Measurements from ENCODE around the gene ABCA7.
A peak's percentile ranks its signal among the peaks of the same experiment; 100 is the strongest.

ABCA7 gene

DNA sequence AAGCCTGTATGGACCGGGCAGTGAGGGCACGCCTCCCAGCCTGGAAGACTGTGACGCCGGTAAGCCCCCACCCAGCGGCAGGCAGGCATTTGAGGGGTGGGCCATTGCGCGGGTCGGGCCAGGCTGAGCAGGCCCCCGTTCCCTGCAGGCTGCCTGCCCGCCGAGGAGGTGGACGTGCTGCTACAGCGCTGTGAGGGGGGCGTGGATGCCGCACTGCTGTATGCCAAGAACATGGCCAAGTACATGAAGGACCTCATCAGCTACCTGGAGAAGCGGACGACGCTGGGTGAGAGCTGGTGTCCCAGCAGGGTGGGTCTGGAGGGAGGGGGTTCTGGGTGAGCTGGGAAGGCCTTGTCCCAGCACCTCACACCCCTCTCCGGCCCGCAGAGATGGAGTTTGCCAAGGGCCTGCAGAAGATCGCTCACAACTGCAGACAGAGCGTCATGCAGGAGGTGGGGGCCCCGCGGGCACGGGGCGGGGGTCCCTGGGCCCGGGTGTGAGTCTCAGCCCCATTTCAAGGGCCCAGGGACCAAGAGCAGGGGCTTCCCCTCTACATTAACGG lies 34.1 kb downstream of the ABCA7 start:
- no peak for DNase-seq

GRCh38 chr19:1074544-1075283 lies 34.8 kb downstream of the ABCA7 start:
- DNase-seq, result peak; percentile 94

GRCh38 chr19:1076046-1076386 lies 36.1 kb downstream of the ABCA7 start:
- no peak for DNase-seq

DNA sequence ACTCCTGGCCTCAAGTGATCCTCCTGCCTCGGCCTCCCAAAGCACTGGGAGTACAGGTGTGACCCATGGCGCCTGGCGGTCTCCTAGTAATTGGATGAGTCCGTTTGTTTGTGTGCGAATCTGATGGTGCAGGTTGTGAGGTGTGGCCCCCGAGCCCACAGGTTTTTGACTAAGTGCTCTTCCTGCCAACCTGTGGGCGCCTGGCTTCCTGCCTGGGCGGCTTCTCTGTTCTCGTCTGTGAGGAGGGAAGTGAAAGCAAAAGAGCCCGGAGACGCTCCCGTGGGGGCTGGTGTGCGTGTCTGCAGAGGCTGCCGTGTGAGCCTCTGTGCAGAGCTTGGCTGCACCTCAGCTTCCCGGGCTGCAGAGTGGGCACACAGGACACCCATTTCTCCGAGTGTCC lies 37.0 kb downstream of the ABCA7 start:
- peak; percentile 95 for DNase-seq

DNA sequence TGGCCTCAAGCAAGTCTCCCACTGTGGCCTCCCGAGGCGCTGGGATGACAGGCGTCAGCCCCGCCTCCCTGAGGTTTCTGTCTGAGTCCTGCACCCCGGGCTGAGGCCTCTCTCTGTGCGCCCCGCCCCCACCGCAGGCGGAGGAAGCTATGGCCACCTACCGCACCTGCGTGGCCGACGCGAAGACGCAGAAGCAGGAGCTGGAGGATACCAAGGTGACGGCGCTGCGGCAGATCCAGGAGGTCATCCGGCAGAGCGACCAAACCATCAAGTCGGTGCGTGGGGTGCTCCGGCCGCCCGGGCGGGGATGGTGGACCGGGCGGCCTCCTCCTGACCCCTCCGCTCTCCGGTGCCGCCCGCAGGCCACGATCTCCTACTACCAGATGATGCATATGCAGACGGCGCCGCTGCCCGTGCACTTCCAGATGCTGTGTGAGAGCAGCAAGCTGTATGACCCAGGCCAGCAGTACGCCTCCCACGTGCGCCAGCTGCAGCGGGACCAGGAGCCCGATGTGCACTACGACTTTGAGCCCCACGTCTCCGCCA lies 39.7 kb downstream of the ABCA7 start:
- DNase-seq, result peak; percentile 71

GRCh38 chr19:1080360-1081161 lies 40.7 kb downstream of the ABCA7 start:
- DNase-seq, result no peak

- no peak for DNase-seq
These were observed 41.6 kb downstream of the ABCA7 start for GRCh38 chr19:1081301-1082164.

GRCh38 chr19:1082165-1082927 lies 42.4 kb downstream of the ABCA7 start:
- peak; percentile 90 for DNase-seq

DNA sequence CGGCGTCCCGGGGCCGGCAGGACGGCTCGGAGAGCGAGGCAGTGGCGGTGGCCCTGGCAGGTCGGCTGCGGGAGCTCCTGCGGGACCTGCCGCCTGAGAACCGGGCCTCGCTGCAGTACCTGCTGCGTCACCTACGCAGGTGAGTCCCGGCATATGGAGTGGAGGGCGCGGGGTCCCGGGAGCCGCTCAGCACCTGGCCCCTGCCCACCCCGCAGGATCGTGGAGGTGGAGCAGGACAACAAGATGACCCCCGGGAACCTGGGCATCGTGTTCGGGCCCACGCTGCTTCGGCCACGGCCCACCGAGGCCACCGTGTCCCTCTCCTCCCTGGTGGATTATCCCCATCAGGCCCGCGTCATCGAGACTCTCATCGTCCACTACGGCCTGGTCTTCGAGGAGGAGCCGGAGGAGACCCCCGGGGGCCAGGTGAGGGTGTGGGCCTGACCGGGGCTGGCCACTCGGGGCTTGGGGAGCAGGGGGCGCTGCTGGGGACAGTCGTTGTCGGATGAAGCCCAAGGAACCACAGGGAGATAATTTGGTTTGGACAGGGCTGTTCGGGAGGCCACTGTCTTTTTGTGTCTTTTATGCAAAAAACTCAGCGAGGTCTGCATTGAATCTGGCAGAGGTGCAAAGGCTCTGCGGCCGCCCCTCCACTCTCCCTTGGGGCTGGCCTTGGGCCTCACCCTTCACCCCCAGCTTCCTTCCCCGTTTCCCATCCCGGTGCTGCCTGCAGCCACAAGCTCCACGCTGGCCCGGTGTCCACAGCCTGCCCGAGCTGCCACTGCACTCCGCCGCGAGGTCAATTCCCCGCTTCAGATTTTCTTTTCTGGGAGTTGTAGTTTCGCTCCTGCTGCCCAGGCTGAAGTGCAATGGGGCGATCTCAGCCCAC lies 43.3 kb downstream of the ABCA7 start:
- DNase-seq, result no peak

DNA sequence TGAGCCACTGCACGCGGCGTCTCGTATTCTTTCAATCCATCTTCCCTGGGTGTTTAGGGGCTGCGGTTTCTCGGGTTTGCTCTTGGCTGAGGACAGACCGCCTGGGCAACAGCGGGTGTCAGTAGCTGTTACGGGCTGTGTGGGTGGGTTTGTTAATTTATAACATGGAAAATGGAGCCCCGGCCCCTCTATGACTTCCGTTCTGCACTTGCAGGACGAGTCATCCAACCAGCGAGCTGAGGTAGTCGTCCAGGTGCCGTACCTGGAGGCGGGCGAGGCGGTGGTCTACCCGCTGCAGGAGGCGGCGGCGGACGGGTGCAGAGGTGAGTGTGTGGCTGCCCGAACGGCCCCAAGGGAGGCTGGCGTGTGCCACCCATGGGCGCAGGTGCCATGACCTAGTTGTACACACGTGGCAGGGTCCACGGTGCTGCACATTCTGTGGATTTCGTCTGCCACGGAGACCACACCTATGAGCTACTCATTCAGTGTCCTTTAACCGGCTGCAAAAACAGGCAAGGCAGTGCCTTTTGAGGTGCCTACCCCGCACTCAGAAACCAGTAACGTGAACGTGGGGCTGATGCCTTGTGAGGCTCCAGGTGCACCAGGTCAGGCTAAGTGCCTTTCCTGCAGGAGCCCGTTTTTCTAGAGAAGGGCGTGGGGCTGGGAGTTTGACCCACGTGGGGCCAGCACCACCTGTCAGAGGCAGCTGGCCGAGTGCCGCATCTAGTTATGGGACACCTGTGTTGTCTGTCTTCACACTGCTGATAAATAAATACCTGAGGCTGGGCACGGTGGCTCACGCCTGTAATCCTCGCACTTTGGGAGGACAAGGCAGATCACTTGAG lies 44.3 kb downstream of the ABCA7 start:
- DNase-seq, result no peak

DNA sequence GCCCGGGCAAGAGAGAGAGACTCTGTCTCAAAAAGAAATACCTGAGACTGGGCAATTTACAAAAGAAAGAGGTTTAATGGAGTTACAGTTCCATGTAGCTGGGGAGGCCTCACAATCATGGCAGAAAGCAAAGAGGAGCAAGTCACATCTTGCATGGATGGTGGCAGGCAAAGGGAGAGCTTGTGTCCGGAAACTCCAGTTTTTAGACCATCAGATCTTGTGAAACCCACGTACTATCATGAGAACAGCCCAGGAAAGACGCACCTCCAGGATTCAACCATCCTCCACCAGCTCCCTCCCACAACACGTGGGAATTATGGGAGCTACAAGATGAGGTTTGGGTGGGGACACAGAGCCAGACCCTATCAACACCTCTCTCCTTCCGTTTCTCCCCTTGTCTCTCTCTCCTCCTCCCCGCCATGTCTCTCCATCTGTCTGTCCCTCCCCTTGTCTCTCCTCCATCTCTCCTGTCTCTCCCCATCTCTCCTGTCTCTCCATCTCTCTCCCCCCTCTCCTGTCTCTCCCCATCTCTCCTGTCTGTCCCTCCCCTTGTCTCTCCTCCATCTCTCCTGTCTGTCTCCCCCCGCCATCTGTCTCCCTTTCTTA lies 45.2 kb downstream of the ABCA7 start:
- no peak for DNase-seq

GRCh38 chr19:1085676-1086442 lies 46.0 kb downstream of the ABCA7 start:
- no peak for DNase-seq

- no peak for DNase-seq
These were observed 46.7 kb downstream of the ABCA7 start for GRCh38 chr19:1086613-1087012.

GRCh38 chr19:1087813-1088415 lies 48.0 kb downstream of the ABCA7 start:
- peak; percentile 63 for DNase-seq

DNA sequence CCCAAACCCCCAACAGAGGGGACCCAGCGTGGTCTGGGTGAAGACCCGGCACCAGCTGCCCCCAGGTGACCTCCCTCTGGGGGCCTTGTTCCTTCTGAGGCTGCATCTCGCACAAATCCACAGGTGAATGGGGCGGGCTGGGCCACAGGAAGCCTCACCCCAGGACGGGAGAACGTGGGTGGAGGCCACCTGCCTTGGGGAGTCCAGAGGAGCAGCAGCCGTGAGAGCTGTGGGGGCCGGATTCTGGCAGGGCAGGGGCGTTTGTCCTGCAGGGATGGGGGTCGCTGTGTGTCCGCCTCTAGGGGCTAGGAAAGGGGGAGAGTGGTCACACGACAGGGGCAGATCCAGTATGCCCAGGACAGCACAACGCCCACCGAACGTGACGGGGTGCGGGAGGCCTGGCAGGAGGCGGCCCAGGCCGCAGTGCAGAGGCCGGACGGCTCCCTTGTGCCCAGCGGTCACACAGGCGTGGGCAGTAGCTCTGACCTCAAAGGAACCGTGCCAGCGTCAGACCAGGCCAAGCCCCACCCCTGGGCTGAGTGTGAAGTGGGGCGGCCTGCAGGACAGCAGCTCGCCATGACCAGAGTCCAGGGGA lies 48.6 kb downstream of the ABCA7 start:
- no peak for DNase-seq

GRCh38 chr19:1089126-1089771 lies 49.3 kb downstream of the ABCA7 start:
- DNase-seq, result no peak

DNA sequence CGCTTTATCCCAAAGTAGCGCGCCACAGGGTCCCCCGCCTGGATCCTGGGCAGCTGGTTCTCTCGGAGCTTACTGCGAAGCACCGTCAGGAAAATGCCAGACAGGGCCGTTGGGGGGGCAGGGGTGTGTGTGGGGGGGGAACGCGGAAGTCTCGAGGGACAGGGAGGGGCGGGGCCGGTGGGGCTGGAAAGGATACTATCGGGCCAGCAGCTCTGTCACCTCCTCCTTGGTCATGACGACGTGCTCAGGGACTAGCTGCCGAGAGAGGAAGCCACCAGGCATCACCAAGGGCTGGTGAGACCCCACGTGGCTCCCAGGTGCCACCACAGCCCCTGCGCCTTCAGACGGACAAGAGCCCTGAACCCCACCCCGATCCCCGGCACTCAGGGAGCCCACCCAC lies 50.0 kb downstream of the ABCA7 start:
- peak; percentile 72 for DNase-seq

All from CD4-positive, alpha-beta T cell treated with Interleukin-21 for 1 hour (primary cell).